ENCODE data around the gene LILRA1.
"Not testable (repeated sequence)": the region's sequence is repeated elsewhere in the genome, so short reads cannot be mapped to it uniquely, and the experiment has no call there.

LILRA1 gene

DNA sequence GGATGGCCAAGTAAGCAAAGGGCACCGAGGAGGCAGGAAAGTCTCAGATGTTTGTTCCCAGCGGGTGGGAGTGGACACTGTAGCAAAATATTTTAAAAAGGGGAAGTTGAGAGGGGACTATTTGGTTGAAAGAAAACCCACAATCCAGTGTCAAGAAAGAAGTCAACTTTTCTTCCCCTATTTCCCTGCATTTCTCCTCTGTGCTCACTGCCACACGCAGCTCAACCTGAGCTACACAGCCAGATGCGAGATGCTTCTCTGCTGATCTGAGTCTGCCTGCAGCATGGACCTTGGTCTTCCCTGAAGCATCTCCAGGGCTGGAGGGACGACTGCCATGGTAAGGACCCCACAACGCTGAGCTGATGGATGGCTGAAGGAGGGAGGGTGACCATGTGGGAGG, at the start of gene LILRA1:
Gene LILRA1, plus strand, starts transcription at position 188 of the 400 bp plus-strand sequence. CDS start 613 bp downstream, outside the sequence.
- not testable (repeated sequence) for H3K27me3 Mint-ChIP-seq; H3K36me3 Mint-ChIP-seq; H3K4me3 Mint-ChIP-seq; H3K27ac Mint-ChIP-seq; H3K4me1 Mint-ChIP-seq (ENCODE audit: low read depth)
- peaks cover 12% of the 10 kb centered on the region for H3K9me3 Mint-ChIP-seq (ENCODE audit: low read depth)

DNA sequence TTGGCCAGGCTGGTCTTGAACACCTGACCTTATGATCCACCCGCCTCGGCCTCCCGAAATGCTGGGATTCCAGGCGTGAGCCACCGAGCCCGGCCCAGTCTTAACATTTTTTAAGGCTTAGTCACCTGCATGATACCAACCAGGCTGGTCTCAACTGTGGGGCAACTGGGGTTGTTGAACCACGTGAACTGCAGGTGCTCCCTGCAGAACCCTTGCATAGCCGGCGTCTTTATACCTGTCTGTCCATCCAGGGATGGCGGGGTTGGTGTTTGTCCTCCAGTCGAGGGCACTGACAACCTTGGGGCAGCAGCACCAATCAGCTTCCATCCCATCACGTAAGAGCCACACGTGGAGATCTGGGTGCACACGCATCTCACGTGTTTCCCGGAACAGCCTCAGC, 44.6 kb upstream of the LILRA1 start:
- no peaks in the 10 kb centered on the region for H3K36me3 Mint-ChIP-seq
- peaks cover 4% of the 10 kb centered on the region for H3K4me1 Mint-ChIP-seq (ENCODE audit: low read depth)
- peaks cover 17% of the 10 kb centered on the region for H3K27me3 Mint-ChIP-seq
- no peaks in the 10 kb centered on the region for H3K9me3 Mint-ChIP-seq (ENCODE audit: low read depth)
- no peak overlapping the region for H3K27ac Mint-ChIP-seq
- H3K4me3 Mint-ChIP-seq, result no peak overlapping the region

DNA sequence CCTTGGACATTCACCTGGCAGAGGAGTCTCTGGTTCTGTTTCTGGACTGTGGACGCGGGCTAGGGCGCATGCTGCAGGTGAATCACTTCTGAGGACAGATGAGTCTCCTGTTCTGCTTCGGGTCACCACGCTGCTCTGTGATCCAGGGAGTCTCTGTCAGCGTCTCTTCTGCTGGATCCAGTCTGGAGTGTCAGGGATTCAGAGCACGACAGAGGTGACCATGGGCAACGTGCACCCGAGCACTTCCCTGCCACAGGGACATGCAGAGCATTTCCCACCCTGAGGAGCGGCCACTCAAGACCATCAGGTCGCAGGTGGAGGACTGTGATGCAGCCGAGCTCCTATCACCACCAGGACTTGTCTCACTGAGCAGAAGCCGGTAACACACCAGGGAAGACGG, 44.2 kb upstream of the LILRA1 start:
- Mint-ChIP-seq H3K27me3 (peaks cover 17% of the 10 kb centered on the region), H3K27ac (no peak overlapping the region), H3K36me3 (no peaks in the 10 kb centered on the region), H3K4me3 (no peak overlapping the region), H3K9me3 (ENCODE audit: low read depth) (no peaks in the 10 kb centered on the region), H3K4me1 (ENCODE audit: low read depth) (peaks cover 4% of the 10 kb centered on the region)

DNA sequence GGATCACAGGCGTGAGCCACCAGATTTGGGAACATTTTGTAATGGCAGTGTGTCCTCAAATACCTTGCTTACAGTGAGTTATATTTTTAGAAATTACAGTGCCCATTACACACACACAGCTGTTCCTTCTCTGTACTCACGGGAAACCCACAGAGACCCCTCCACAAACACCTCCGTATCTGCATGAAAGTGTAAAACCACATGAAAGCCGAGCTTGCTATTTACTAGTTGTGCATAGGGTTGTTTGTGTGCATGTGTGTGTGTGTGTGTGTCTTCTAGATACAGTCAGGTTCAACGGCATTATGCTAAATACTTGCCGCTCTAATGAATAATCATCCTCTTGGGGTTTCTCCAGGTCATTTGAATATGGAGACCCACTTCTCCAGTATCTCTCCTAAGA, 42.1 kb upstream of the LILRA1 start:
- Mint-ChIP-seq H3K27ac (no peak overlapping the region), H3K4me1 (ENCODE audit: low read depth) (peaks cover 4% of the 10 kb centered on the region), H3K9me3 (ENCODE audit: low read depth) (no peaks in the 10 kb centered on the region), H3K36me3 (no peaks in the 10 kb centered on the region), H3K4me3 (no peak overlapping the region), H3K27me3 (peaks cover 14% of the 10 kb centered on the region)

DNA sequence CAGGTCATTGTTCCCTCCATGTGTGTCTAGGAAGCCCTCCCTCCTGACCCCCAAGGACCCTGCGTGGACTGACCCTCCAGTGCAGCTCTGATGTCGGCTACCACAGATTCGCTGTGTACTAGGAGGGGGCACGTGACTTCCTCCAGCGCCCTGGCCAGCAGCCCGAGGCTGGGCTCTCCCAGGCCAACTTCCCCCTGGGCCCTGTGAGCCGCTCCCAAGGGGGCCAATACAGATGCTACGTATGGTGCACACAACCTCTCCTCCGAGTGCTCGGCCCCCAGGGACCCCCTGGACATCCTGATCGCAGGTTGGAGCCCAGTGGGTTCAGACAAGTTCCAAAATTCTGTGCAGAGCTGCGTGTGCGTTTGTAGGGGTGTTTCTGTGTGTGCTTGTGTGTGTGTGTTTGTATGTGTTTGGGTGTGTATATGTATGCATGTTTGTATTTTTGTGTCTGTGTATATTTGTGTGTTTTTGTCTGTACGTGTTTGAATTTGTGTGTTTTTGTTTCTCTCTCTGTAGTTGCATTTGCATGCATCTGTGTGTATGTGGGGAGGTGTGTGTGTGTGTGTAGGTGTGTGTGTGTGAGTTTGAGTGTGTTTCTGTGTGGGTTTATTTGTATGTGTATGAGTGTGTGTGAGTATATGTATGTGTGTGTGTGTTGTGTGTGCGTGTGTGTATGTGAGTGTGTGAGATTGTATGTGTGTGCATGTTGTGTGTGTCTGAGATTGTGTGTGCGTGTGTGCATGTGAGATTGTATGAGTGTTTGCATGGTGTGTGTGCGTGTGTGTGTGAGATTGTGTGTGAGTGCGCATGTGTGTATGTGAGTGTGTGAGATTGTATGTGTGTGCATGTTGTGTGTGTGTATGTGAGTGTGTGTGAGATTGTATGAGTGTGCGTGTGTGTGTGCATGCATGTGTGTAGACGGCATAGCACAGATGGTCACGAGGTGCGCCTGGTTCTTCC, 41.2 kb upstream of the LILRA1 start:
- Mint-ChIP-seq H3K9me3 (ENCODE audit: low read depth) (no peaks in the 10 kb centered on the region), H3K27ac (no peak overlapping the region), H3K4me1 (ENCODE audit: low read depth) (peaks cover 4% of the 10 kb centered on the region), H3K4me3 (no peak overlapping the region), H3K36me3 (no peaks in the 10 kb centered on the region), H3K27me3 (peaks cover 12% of the 10 kb centered on the region)

DNA sequence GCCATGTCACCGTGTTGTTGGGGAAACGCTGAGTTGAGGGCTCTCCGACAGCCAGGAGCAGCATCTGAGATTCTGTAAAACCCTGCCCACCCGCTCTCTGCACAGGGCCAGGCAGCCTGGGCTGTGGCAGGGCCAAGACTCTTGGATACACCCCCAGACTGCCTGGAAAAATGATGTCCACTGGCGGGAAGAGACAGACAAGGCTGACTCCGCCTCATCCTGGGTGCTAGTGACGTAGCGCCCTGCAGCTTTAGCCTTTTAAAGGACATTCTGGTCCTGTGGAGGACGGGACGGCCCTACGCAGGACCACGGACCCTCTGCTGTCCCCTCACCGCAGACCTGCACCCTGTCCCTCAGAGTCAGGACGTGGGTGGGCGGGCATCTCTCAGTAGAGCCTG, 40.5 kb upstream of the LILRA1 start:
- H3K27me3 Mint-ChIP-seq, result peaks cover 12% of the 10 kb centered on the region
- no peak overlapping the region for H3K27ac Mint-ChIP-seq
- no peak overlapping the region for H3K4me3 Mint-ChIP-seq
- H3K36me3 Mint-ChIP-seq, result no peaks in the 10 kb centered on the region
- no peaks in the 10 kb centered on the region for H3K9me3 Mint-ChIP-seq (ENCODE audit: low read depth)
- H3K4me1 Mint-ChIP-seq (ENCODE audit: low read depth), result peaks cover 4% of the 10 kb centered on the region

DNA sequence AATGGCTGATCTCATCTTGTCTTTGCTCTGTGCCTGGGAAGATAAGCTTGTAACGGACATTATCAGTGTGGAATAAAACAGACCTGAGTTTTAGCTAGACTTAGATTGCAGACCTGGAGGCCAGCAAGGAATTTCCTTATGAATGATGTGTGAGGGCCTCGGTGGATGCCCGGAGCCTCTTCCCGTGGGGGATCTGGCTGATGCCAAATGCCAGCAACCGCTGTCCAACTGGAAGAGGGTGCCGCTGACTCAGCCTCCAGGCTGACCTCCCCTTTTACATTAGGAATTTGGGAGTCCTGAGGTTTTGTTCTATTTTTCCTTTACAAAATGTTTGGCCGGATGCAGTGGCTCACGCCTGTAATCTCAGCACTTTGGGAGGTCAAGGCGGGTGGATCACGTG, 39.4 kb upstream of the LILRA1 start:
- Mint-ChIP-seq H3K4me1 (ENCODE audit: low read depth) (peaks cover 4% of the 10 kb centered on the region), H3K27me3 (peaks cover 12% of the 10 kb centered on the region), H3K4me3 (no peak overlapping the region)

DNA sequence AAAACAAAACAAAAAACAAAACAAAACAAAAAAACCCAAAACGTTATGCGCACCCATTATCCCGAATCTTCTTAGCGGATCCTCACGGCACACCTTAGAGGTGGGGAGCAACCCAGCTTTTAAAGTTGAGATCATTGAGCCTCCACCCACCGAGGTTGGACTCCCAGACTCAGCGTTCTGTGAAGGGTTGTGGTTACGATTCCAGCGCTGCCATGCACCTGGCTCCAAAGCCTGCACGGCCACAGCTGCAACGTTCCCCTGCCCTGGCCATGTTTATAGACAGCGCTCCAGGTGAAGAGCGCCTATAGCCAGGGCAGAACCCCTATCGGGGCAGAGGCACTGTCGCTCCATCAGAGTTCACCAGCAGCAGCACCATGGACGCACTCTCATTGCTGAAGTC, 38.5 kb upstream of the LILRA1 start:
- Mint-ChIP-seq H3K36me3 (no peaks in the 10 kb centered on the region), H3K27ac (no peak overlapping the region), H3K4me1 (ENCODE audit: low read depth) (peaks cover 4% of the 10 kb centered on the region), H3K4me3 (no peak overlapping the region), H3K27me3 (peaks cover 14% of the 10 kb centered on the region), H3K9me3 (ENCODE audit: low read depth) (no peaks in the 10 kb centered on the region)

More for the DNA sequence above, 39.4 kb upstream of the LILRA1 start:
- Mint-ChIP-seq H3K36me3 (no peaks in the 10 kb centered on the region), H3K27ac (no peak overlapping the region), H3K9me3 (ENCODE audit: low read depth) (no peaks in the 10 kb centered on the region)

DNA sequence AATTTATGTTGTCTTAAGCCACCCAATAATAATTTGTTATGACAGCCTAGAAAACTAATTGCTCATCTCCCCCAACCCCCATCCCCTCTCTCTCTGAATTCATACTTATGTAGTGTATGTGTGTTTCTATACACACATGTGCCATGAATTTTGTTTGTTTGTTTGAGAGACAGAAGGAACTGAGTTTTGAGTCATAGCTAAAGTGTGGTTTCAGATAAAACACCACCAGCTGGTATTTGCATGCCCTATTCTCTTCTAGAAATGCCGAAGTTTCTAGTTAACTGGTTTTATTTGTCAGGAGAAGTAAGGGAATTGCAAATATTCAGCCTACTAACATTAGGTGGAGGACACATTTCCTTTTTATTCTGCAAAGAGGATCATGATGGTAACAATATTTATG, 37.2 kb upstream of the LILRA1 start:
- Mint-ChIP-seq H3K4me3 (no peak overlapping the region), H3K27ac (no peak overlapping the region), H3K9me3 (ENCODE audit: low read depth) (no peaks in the 10 kb centered on the region), H3K36me3 (no peaks in the 10 kb centered on the region), H3K4me1 (ENCODE audit: low read depth) (peaks cover 4% of the 10 kb centered on the region), H3K27me3 (peaks cover 15% of the 10 kb centered on the region)

DNA sequence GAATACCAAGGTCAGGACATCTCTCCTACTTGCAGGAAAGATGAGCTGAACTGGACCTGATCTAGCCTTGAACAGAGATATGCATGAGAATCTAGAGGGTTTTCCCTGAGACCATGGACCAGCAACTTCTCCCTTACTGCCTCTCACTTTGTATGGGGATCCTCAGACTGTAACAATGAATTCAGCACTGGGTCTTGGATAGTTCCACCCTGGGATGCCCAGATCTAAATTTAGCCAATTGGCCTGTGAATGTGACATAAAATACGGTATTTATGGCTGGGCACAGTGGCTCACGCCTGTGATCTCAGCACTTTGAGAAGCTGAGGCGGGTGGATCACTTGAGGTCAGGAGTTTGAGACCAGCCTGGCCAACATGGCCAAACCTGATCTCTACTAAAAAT, 35.1 kb upstream of the LILRA1 start:
- H3K9me3 Mint-ChIP-seq (ENCODE audit: low read depth), result no peaks in the 10 kb centered on the region
- no peaks in the 10 kb centered on the region for H3K4me1 Mint-ChIP-seq (ENCODE audit: low read depth)
- H3K36me3 Mint-ChIP-seq, result no peaks in the 10 kb centered on the region
- no peak overlapping the region for H3K4me3 Mint-ChIP-seq
- no peak overlapping the region for H3K27ac Mint-ChIP-seq
- peaks cover 9% of the 10 kb centered on the region for H3K27me3 Mint-ChIP-seq

DNA sequence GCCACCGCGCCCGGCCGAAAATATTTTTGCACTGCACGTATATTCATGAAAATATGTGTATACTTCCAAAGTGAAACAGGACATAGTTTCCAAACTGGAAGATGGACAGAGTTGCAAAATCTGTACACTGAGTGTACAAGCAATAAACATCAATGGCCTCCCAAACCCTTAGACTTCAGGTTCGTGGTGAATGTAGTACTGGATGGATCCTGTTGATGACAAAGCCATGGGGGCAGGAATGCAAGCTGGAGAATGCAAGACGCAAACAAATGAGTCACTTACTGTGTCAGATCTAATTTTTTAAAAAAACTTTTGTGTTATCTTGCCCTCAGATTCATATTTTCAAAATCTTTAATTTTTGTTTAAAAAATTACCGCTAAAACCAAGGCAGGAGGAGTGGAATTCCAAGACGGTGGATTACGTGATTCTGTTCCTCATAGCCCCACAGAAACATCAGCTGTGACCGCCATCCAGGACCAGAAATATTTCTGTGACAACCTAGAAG, 32.5 kb upstream of the LILRA1 start:
- no peak overlapping the region for H3K27ac Mint-ChIP-seq
- no peak overlapping the region for H3K4me3 Mint-ChIP-seq
- no peaks in the 10 kb centered on the region for H3K36me3 Mint-ChIP-seq
- no peaks in the 10 kb centered on the region for H3K4me1 Mint-ChIP-seq (ENCODE audit: low read depth)
- H3K27me3 Mint-ChIP-seq, result peaks cover 9% of the 10 kb centered on the region
- no peaks in the 10 kb centered on the region for H3K9me3 Mint-ChIP-seq (ENCODE audit: low read depth)

DNA sequence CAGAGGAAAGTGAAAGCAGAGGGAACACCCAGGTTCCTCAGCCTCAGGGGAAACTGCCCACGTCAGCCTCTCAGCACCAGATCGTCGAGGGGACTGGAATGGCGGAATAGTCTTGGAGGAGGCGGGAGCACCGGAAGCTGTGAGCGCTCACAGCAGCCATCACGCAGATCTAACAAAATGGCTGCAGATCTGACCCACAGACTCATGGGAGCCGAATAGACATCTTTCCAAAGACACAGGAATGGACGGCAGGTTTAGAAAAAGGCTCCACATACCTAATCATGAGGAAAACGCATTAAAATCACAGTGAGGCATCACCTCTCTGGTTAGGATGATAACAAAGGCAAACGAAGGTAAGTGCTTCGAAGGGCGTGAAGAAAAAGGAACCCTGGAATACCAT, 31.6 kb upstream of the LILRA1 start:
- H3K4me1 Mint-ChIP-seq (ENCODE audit: low read depth), result no peaks in the 10 kb centered on the region
- H3K36me3 Mint-ChIP-seq, result no peaks in the 10 kb centered on the region

DNA sequence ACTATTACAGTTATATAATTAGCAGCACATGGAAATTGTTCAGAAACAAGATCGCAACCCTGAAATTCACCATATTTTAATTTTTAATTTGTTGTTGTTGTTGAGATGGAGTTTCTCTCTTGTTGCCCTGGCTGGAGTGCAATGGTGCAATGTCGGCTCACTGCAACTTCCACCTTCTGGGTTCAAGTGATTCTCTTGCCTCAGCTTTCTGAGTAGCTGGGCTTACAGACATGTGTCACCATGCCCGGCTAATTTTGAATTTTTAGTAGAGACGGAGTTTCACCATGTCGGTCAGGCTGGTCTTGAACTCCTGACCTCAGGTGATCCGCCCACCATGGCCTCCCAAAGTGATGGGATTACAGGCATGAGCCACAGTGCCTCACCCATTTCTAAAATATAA, 30.2 kb upstream of the LILRA1 start:
- not testable (repeated sequence) for H3K4me3 Mint-ChIP-seq; H3K9me3 Mint-ChIP-seq (ENCODE audit: low read depth); H3K27me3 Mint-ChIP-seq; H3K4me1 Mint-ChIP-seq (ENCODE audit: low read depth); H3K27ac Mint-ChIP-seq; H3K36me3 Mint-ChIP-seq

More for the DNA sequence above, 31.6 kb upstream of the LILRA1 start:
- Mint-ChIP-seq H3K4me3 (no peak overlapping the region), H3K27ac (no peak overlapping the region), H3K9me3 (ENCODE audit: low read depth) (no peaks in the 10 kb centered on the region), H3K27me3 (peaks cover 9% of the 10 kb centered on the region)

DNA sequence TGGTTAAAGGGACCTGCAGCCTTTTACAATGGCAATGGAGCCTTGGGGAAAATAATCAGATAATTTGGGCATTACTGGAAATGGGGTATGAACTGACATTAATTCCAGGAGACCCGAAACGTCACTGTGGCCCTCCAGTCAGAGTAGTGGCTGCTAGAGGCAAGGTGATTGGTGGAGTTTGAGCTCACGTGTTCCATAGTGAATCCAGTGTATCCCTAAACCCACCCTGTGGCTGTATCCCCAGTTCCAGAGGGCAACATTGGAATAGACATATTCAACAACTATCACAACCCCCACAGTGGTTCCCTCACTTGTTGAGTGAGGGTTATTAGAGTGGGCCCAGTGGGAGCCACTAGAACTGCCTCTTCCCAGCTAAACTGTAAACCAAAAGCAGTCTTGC, 23.1 kb upstream of the LILRA1 start:
- peaks cover 13% of the 10 kb centered on the region for H3K27me3 Mint-ChIP-seq
- no peaks in the 10 kb centered on the region for H3K36me3 Mint-ChIP-seq
- H3K9me3 Mint-ChIP-seq (ENCODE audit: low read depth), result no peaks in the 10 kb centered on the region
- no peaks in the 10 kb centered on the region for H3K4me1 Mint-ChIP-seq (ENCODE audit: low read depth)
- no peak overlapping the region for H3K27ac Mint-ChIP-seq
- no peak overlapping the region for H3K4me3 Mint-ChIP-seq

DNA sequence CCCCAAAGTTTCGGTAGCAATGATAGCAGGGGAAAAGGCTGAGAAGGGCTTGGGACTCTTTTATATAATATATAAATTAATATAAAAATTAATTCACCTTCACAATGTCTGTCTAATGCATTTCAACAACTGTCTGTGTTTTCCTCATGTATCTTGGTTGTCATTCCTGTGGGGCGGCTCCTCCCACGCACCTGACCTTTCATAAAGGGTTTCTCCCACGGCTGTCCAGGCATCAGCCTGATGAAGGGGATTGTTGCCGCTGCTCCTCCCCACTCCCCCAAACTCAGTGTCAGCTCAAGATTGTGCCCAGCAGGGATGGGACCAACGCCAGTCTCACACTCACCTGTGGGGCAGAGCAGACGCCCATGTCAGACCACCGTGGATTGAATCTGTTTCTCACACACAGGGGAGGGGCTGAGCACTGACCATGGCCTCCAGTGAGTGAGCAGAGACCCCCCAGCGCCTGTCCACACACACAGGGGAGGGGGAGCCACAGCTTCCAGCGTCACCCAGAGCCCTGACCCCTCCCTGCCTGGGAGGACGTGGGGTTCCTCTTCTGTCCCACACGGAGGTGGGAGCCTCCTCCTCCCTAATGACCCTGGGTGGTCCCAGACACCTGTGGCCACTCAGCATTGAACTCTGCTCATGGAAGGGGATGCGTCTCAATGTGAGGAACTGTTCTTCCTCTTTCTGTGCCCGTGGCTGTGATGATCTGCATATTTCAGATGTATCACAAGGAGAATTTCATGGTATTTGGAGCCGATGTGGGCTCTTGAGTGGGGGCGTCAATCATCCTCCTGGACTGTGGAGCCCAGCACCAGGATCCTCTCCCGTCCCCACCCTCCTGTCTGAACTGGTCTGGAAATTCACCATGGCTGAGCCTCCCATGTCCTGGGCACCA, 21.5 kb upstream of the LILRA1 start:
- not testable (repeated sequence) for H3K27ac Mint-ChIP-seq; H3K9me3 Mint-ChIP-seq (ENCODE audit: low read depth); H3K36me3 Mint-ChIP-seq; H3K4me3 Mint-ChIP-seq; H3K4me1 Mint-ChIP-seq (ENCODE audit: low read depth)
- H3K27me3 Mint-ChIP-seq, result peaks cover 14% of the 10 kb centered on the region

Data from activated naive CD8-positive, alpha-beta T cell (primary cell).